Activated CD4-positive, alpha-beta T cell treated with anti-CD3 and anti-CD28 coated beads, Interleukin-2, amount 10 ng/mL, durations not matched to agents 24 days and 14 days (primary cell): Measurements from ENCODE around the gene TULP4. TPM values are rescaled to one million over a fixed set of nuclear protein-coding genes. Genes with fewer than 3 reads are reported as not detected.
"Not testable (repeated sequence)": the region's sequence is repeated elsewhere in the genome, so short reads cannot be mapped to it uniquely, and the experiment has no call there.

Experiments used
- DNase-seq: peaks from one replicate; pipeline ENCODE4 v3.0.0; 2022
- H3K27ac Mint-ChIP-seq: one replicate; pipeline ENCODE4 v1.8.0; 2022; ENCODE audit warnings: mild to moderate bottlenecking, mixed read lengths
- H3K27me3 Mint-ChIP-seq: one replicate; pipeline ENCODE4 v1.8.0; 2022; ENCODE audit warnings: mixed read lengths
- H3K36me3 Mint-ChIP-seq: one replicate; pipeline ENCODE4 v1.8.0; 2022; ENCODE audit warnings: low read depth, mild to moderate bottlenecking, mixed read lengths
- H3K4me1 Mint-ChIP-seq: one replicate; pipeline ENCODE4 v1.8.0; 2021; ENCODE audit warnings: mixed read lengths
- H3K4me3 Mint-ChIP-seq: one replicate; pipeline ENCODE4 v1.8.0; 2022; ENCODE audit warnings: mild to moderate bottlenecking, moderate library complexity, mixed read lengths
- H3K9me3 Mint-ChIP-seq: one replicate; pipeline ENCODE4 v1.8.0; 2021; ENCODE audit warnings: mixed read lengths
- intact Hi-C: fragments of 100-400 bp; cut with micrococcal nuclease; formaldehyde crosslinking; loops from one replicate; pipeline ENCODE4 v1.15.1; 2023
- total RNA-seq: library from RNA; stranded (reverse); gene quantifications from 2 replicates; pipeline ENCODE4 v1.2.3, GENCODE V29; 2022

TULP4 gene
- total RNA-seq, 1 donor from 2014 or later, result 23.9 TPM

DNA sequence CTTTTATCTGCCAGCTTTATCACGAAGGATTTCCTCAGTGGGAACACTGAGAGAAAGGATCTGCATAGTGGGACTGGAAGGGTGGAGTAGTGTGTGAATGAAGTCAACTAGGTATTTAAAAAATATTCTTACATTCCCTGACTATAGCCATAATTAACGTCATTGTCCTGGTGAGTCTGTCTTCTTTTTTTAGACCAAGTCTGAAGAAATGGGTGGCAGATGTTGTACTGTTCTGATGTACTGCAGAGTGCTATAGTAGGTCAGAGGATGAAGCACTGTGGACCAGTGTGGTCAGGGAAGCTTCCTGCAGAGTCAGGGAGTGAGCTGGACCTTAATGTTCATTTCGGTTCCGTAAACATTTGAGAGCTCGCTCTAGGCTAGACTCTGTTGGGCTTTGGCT, 11.9 kb downstream of the TULP4 start:
- no peaks in the 10 kb centered on the region for H3K9me3 Mint-ChIP-seq
- no peaks in the 10 kb centered on the region for H3K27me3 Mint-ChIP-seq
- no peak overlapping the region for H3K4me3 Mint-ChIP-seq
- no peak overlapping the region for H3K27ac Mint-ChIP-seq
- H3K4me1 Mint-ChIP-seq, result peaks cover 35% of the 10 kb centered on the region
- intact Hi-C loops, result no loop called here
- DNase-seq, result no peak
- peaks cover 17% of the 10 kb centered on the region for H3K36me3 Mint-ChIP-seq

- H3K27ac Mint-ChIP-seq, result no peak overlapping the region
- H3K9me3 Mint-ChIP-seq, result no peaks in the 10 kb centered on the region
- no peaks in the 10 kb centered on the region for H3K27me3 Mint-ChIP-seq
- H3K4me3 Mint-ChIP-seq, result no peak overlapping the region
- peaks cover 25% of the 10 kb centered on the region for H3K4me1 Mint-ChIP-seq
- H3K36me3 Mint-ChIP-seq, result peaks cover 9% of the 10 kb centered on the region
- DNase-seq, result no peak
- intact Hi-C loops, result no loop called here
Observed at GRCh38 chr6:158327211-158327610, 14.9 kb downstream of the TULP4 start.

DNA sequence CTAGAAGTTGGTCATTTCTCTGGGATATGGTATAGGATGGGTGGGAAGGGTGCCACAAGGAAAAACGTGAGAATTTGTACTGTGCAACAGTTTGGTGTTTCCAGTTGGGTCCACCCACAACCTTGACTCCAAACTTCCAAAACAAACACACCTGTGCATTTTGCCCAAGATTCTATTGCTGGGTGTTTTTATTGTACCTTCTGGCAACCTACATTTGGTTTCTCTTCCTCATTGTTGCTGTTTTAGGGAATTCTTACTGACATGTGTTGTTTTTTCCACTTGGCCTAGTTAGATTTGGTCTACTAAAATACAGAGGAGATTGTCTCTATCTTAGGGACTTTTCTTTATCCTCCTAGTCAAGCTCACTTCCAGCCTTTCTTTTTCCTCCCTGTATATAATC, 16.7 kb downstream of the TULP4 start:
- Mint-ChIP-seq H3K36me3 (peaks cover 16% of the 10 kb centered on the region), H3K4me1 (peaks cover 10% of the 10 kb centered on the region), H3K9me3 (peaks cover 5% of the 10 kb centered on the region), H3K4me3 (no peak overlapping the region), H3K27me3 (no peaks in the 10 kb centered on the region), H3K27ac (no peak overlapping the region)
- intact Hi-C loops, result no loop called here
- DNase-seq, result no peak

- no peak for DNase-seq
- no peaks in the 10 kb centered on the region for H3K27me3 Mint-ChIP-seq
- H3K4me1 Mint-ChIP-seq, result peaks cover 9% of the 10 kb centered on the region
- no peak overlapping the region for H3K27ac Mint-ChIP-seq
- intact Hi-C loops, result no loop called here
- H3K9me3 Mint-ChIP-seq, result peaks cover 5% of the 10 kb centered on the region
- peaks cover 17% of the 10 kb centered on the region for H3K36me3 Mint-ChIP-seq
- no peak overlapping the region for H3K4me3 Mint-ChIP-seq
Observed at GRCh38 chr6:158329531-158329930, 17.3 kb downstream of the TULP4 start.

DNA sequence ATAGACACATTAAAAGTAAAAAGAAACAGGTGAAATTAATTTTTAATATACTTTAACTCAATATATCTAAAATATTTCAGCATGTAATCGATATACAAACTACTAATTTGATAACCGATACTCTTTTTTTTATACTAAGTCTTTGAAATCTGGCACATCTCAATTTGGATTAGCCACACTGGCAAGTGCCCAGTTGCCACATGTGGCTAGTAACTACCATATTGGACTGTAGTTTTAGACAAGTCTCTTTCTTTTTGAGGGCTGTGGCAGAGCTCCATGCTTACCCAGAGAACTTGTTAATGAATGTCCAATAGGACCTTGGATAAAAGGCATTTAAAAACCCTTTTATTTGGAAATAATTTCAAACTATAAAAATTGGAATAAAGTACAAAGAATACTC, 17.8 kb downstream of the TULP4 start:
- Mint-ChIP-seq H3K36me3 (peaks cover 17% of the 10 kb centered on the region), H3K4me1 (peaks cover 9% of the 10 kb centered on the region), H3K27me3 (no peaks in the 10 kb centered on the region), H3K4me3 (no peak overlapping the region), H3K9me3 (peaks cover 5% of the 10 kb centered on the region), H3K27ac (no peak overlapping the region)
- no peak for DNase-seq
- intact Hi-C loops, result no loop called here

DNA sequence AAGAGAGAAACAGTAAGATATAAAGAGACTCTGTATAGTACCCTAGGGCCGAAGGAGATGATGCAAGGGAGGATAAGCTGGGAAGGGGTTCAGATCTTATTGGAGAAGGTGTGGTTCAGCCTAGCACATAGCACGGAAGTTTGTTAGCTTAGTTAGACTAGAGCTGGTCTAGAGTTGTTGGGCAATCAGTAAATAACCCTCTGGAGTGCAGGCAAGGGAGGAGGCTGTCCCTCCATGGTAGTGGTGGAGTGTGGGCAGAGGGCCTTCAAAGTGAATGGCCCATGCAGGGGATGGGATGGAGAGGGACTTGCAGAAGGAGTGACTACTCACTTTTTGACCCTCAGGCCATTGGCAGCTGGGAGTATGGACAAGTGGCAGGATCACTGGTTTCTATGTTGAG, 20.0 kb downstream of the TULP4 start:
- Mint-ChIP-seq H3K36me3 (peaks cover 13% of the 10 kb centered on the region), H3K4me3 (no peak overlapping the region)

GRCh38 chr6:158333094-158333493, 20.8 kb downstream of the TULP4 start:
- intact Hi-C loops, result no loop called here
- no peak overlapping the region for H3K4me3 Mint-ChIP-seq
- H3K36me3 Mint-ChIP-seq, result peaks cover 13% of the 10 kb centered on the region
- H3K27ac Mint-ChIP-seq, result no peak overlapping the region
- no peaks in the 10 kb centered on the region for H3K27me3 Mint-ChIP-seq
- H3K9me3 Mint-ChIP-seq, result peaks cover 5% of the 10 kb centered on the region
- DNase-seq, result no peak
- peaks cover 7% of the 10 kb centered on the region for H3K4me1 Mint-ChIP-seq

More for the DNA sequence above, 20.0 kb downstream of the TULP4 start:
- H3K27ac Mint-ChIP-seq, result no peak overlapping the region
- intact Hi-C loops, result no loop called here
- no peak for DNase-seq
- H3K27me3 Mint-ChIP-seq, result no peaks in the 10 kb centered on the region
- peaks cover 5% of the 10 kb centered on the region for H3K9me3 Mint-ChIP-seq
- peaks cover 11% of the 10 kb centered on the region for H3K4me1 Mint-ChIP-seq

- intact Hi-C loops, result no loop called here
- no peak overlapping the region for H3K27ac Mint-ChIP-seq
- H3K27me3 Mint-ChIP-seq, result no peaks in the 10 kb centered on the region
- no peak for DNase-seq
- peaks cover 5% of the 10 kb centered on the region for H3K9me3 Mint-ChIP-seq
- H3K36me3 Mint-ChIP-seq, result peaks cover 13% of the 10 kb centered on the region
- peaks cover 5% of the 10 kb centered on the region for H3K4me1 Mint-ChIP-seq
- no peak overlapping the region for H3K4me3 Mint-ChIP-seq
Observed at GRCh38 chr6:158334534-158334933, 22.3 kb downstream of the TULP4 start.

DNA sequence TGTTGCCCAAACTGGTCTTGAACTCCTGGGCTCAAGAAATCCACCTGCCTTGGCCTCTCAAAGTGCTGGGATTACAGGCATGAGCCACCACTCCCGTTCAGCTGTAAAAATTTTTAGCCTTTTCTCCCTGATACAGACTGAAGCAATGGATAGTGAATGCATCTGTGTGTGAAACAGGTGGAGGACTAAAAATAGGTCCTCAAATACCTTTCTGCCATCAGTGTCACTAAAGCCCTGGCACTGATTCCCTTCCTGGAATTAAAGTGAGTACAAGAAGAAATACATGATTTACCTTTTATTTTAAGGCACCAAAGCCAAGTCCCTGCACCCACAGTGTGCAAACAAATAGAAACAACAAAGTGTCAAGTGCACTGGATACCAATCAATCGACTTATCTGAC, 25.1 kb downstream of the TULP4 start:
- intact Hi-C loops, result no loop called here
- H3K27ac Mint-ChIP-seq, result no peak overlapping the region
- H3K27me3 Mint-ChIP-seq, result no peaks in the 10 kb centered on the region
- peaks cover 5% of the 10 kb centered on the region for H3K9me3 Mint-ChIP-seq
- peaks cover 5% of the 10 kb centered on the region for H3K4me1 Mint-ChIP-seq
- no peak for DNase-seq
- peaks cover 9% of the 10 kb centered on the region for H3K36me3 Mint-ChIP-seq
- no peak overlapping the region for H3K4me3 Mint-ChIP-seq

GRCh38 chr6:158338311-158339112, 26.2 kb downstream of the TULP4 start:
- no peak overlapping the region for H3K4me3 Mint-ChIP-seq
- H3K9me3 Mint-ChIP-seq, result no peaks in the 10 kb centered on the region
- H3K27me3 Mint-ChIP-seq, result no peaks in the 10 kb centered on the region
- peaks cover 5% of the 10 kb centered on the region for H3K36me3 Mint-ChIP-seq
- intact Hi-C loops, result no loop called here
- peaks cover 8% of the 10 kb centered on the region for H3K4me1 Mint-ChIP-seq
- DNase-seq, result no peak
- H3K27ac Mint-ChIP-seq, result no peak overlapping the region

GRCh38 chr6:158339197-158339596, 26.9 kb downstream of the TULP4 start:
- intact Hi-C loops, H3K27me3 Mint-ChIP-seq, H3K27ac Mint-ChIP-seq, H3K36me3 Mint-ChIP-seq, H3K9me3 Mint-ChIP-seq, H3K4me1 Mint-ChIP-seq, DNase-seq, H3K4me3 Mint-ChIP-seq: not testable (repeated sequence)

DNA sequence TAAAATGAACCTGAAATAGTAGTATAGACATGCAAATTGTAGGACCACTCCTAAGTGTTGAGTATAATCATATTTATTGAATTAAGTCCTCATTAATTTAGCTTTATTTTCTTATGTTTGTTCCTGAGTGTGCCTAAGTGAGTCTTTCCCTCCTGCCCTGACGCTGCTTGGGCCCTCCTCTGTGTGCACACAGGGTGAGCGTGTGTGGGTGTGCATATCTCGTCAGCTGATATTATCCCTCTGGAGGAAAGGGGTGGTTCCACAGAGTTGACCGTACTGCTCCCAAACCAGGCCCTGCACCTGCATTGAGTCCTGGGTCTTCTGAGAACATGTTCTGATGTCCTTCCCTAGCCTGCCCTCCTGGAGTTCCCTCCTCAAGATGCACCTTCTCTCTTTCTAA, 28.0 kb downstream of the TULP4 start:
- no peak for DNase-seq
- Mint-ChIP-seq H3K36me3 (peaks cover 4% of the 10 kb centered on the region), H3K27ac (no peak overlapping the region), H3K4me1 (peaks cover 14% of the 10 kb centered on the region), H3K4me3 (no peak overlapping the region), H3K9me3 (peaks cover 4% of the 10 kb centered on the region), H3K27me3 (no peaks in the 10 kb centered on the region)
- intact Hi-C loops, result no loop called here

GRCh38 chr6:158344534-158344933, 32.3 kb downstream of the TULP4 start:
- no peaks in the 10 kb centered on the region for H3K27me3 Mint-ChIP-seq
- peaks cover 11% of the 10 kb centered on the region for H3K4me1 Mint-ChIP-seq
- peaks cover 4% of the 10 kb centered on the region for H3K9me3 Mint-ChIP-seq
- intact Hi-C loops, result no loop called here
- H3K27ac Mint-ChIP-seq, result no peak overlapping the region
- DNase-seq, result no peak
- peaks cover 7% of the 10 kb centered on the region for H3K36me3 Mint-ChIP-seq
- H3K4me3 Mint-ChIP-seq, result no peak overlapping the region

DNA sequence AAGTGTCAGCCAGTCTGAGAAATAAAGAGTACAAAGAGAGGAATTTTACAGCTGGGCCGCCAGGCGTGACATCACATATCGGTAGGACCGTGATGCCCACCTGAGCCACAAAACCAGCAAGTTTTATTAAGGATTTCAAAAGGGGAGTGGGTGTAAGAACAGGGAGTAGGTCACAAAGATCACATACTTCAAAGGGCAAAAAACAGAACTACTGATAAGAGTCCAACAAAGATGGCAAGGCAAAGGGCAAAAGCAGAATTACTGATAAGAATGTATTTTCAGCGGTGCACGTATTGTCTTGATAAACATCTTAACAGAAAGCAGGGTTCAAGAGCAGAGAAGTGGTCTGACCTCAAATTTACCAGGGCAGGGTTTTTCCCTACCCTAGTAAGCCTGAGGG, 33.2 kb downstream of the TULP4 start:
- H3K36me3 Mint-ChIP-seq, DNase-seq, H3K4me3 Mint-ChIP-seq, H3K27me3 Mint-ChIP-seq, H3K9me3 Mint-ChIP-seq, intact Hi-C loops, H3K27ac Mint-ChIP-seq: not testable (repeated sequence)
- H3K4me1 Mint-ChIP-seq, result peaks cover 11% of the 10 kb centered on the region

DNA sequence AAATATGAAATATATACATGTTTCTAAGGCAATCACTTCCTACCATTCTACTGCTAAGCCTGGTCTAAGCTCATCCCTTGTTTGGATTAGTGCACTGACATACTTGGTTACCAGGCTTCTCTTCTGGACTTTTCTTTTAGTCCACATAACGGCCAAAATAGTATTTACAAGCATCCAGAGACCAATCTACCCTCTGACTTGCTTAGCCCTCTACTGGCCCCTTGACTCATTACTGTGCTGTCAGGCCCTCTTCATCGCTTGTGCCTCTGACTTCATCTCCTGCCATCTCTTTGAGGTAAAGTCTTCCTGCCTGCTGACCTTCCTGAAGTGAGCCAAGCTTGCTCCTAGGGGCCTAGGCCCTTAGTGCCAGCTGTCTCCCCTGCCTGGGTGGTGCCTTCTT, 35.1 kb downstream of the TULP4 start:
- intact Hi-C loops, result no loop called here
- Mint-ChIP-seq H3K4me1 (peaks cover 11% of the 10 kb centered on the region), H3K9me3 (peaks cover 4% of the 10 kb centered on the region), H3K27me3 (no peaks in the 10 kb centered on the region), H3K36me3 (peaks cover 7% of the 10 kb centered on the region), H3K27ac (no peak overlapping the region), H3K4me3 (no peak overlapping the region)
- DNase-seq, result no peak
